HCT116 (cell line): ENCODE measurements around the gene DRAP1.

Experiments used
- CTCF ChIP-seq, 3 experiments: fragments of 200-600 bp in 1 of 3; sonication (generic) in 1 of 3; IDR thresholded peaks in 2 of 3; conservative IDR thresholded peaks in 1 of 3; 2 replicates each; pipeline ENCODE4 v1.5.1; 2012 to 2017; ENCODE audit warnings: low read depth in 2 of 3, low read length in 2 of 3, antibody characterized with exemption in 1 of 3, borderline replicate concordance in 1 of 3, control low read depth in 1 of 3, mild to moderate bottlenecking in 1 of 3, mixed read lengths in 1 of 3, mixed run types in 1 of 3, moderate library complexity in 1 of 3; ENCODE audit not compliant: insufficient read depth in 1 of 3
- POLR2A ChIP-seq: IDR thresholded peaks from 2 replicates; pipeline ENCODE4 v1.7.0; 2011; ENCODE audit warnings: borderline replicate concordance; ENCODE audit not compliant: insufficient read depth, insufficient read length; ENCODE audit errors: extremely low read depth
- RAD21 ChIP-seq: IDR thresholded peaks from 2 replicates; pipeline ENCODE4 v1.6.1; 2012; ENCODE audit warnings: low read depth, mild to moderate bottlenecking
- TCF7L2 ChIP-seq: IDR thresholded peaks from 2 replicates; pipeline ENCODE4 v1.7.0; 2011; ENCODE audit warnings: borderline replicate concordance, inconsistent platforms; ENCODE audit not compliant: insufficient read depth, insufficient read length; ENCODE audit errors: extremely low read depth
- YY1 ChIP-seq: IDR thresholded peaks from 2 replicates; pipeline ENCODE4 v1.6.1; 2011; ENCODE audit warnings: low read length, low read depth, moderate library complexity, mild to moderate bottlenecking; ENCODE audit not compliant: insufficient replicate concordance; ENCODE audit errors: extremely low read depth

GRCh38 chr11:65942531-65942930 is 23.3 kb downstream of the DRAP1 start:
- TF ChIP-seq YY1 (no peak), TCF7L2 (no peak), CTCF (IDR thresholded peaks at IDR 0.05 in 2 of 3, conservative IDR thresholded peaks at IDR 0.05 in 1 of 3; ENCODE audit: borderline replicate concordance in 1 of 3, insufficient read depth in 1 of 3, low read depth in 2 of 3, low read length in 2 of 3) (no peak), RAD21 (no peak), POLR2A (no peak)
